Fibroblast of pulmonary artery (primary cell): ENCODE measurements around the gene TNS3.
A peak's percentile ranks its signal among the peaks of the same experiment; 100 is the strongest.
"Not testable (repeated sequence)": the region's sequence is repeated elsewhere in the genome, so short reads cannot be mapped to it uniquely, and the experiment has no call there.

Source experiments
- DNase-seq: peaks from one replicate; pipeline ENCODE4 v3.0.0-alpha.2; 2010; ENCODE audit warnings: low read depth
- H3K4me3 ChIP-seq: replicated peaks from 2 replicates; pipeline ENCODE4 v1.5.1; 2011; ENCODE audit warnings: low read depth, mild to moderate bottlenecking, control low read depth, low read length, moderate library complexity
- CTCF ChIP-seq: IDR thresholded peaks from 2 replicates; pipeline ENCODE4 v1.5.1; 2011; ENCODE audit warnings: mild to moderate bottlenecking, control low read depth, low read length, inconsistent platforms; ENCODE audit errors: missing control alignments

TNS3 gene

GRCh38 chr7:47591655-47592572 lies 10.0 kb upstream of the TNS3 start:
- no peak for TF ChIP-seq CTCF
- peak; percentile 66 for DNase-seq

GRCh38 chr7:47591089-47591654 lies 9.3 kb upstream of the TNS3 start:
- TF ChIP-seq CTCF, result no peak
- DNase-seq, result no peak
- no peak overlapping the region for H3K4me3 ChIP-seq

More at GRCh38 chr7:47591655-47592572, 10.0 kb upstream of the TNS3 start:
- H3K4me3 ChIP-seq, result no peak overlapping the region

- not testable (repeated sequence) for H3K4me3 ChIP-seq, DNase-seq
Observed at GRCh38 chr7:47590215-47590614, 8.3 kb upstream of the TNS3 start.

GRCh38 chr7:47588704-47589225 lies 6.9 kb upstream of the TNS3 start:
- no peak for DNase-seq
- TF ChIP-seq CTCF, result no peak
- no peak overlapping the region for H3K4me3 ChIP-seq

GRCh38 chr7:47587976-47588375 lies 6.1 kb upstream of the TNS3 start:
- H3K4me3 ChIP-seq, result no peak overlapping the region
- DNase-seq, result no peak
- TF ChIP-seq CTCF, result no peak

- no peak for TF ChIP-seq CTCF
- DNase-seq, result no peak
Observed at GRCh38 chr7:47587351-47587750, 5.4 kb upstream of the TNS3 start.

GRCh38 chr7:47586925-47587324 lies 5.0 kb upstream of the TNS3 start:
- no peak for TF ChIP-seq CTCF
- H3K4me3 ChIP-seq, result no peak overlapping the region
- DNase-seq, result no peak

More at GRCh38 chr7:47587351-47587750, 5.4 kb upstream of the TNS3 start:
- no peak overlapping the region for H3K4me3 ChIP-seq

GRCh38 chr7:47586161-47586670 lies 4.3 kb upstream of the TNS3 start:
- DNase-seq, H3K4me3 ChIP-seq: not testable (repeated sequence)
